ENCODE data around the gene SAMD14.

The SAMD14 gene

GRCh38 chr17:50072925-50073324, 57.0 kb downstream of the SAMD14 start:
- H2BK12ac ChIP-seq (ENCODE audit: low read length in 2 of 2) = no peak overlapping the region
- peak overlapping the region; percentile 49 for H3K27ac ChIP-seq (ENCODE audit: low read length, poor library complexity, severe bottlenecking)
- H3K4me3 ChIP-seq (ENCODE audit: insufficient read depth in 1 of 2, low read depth in 1 of 2, low read length in 2 of 2) = no peak overlapping the region
- H2AK5ac ChIP-seq (ENCODE audit: low read length, severe bottlenecking) = peak overlapping the region; percentile 9
- no peak overlapping the region for H3K9ac ChIP-seq (ENCODE audit: low read length)
- H3K4me2 ChIP-seq (ENCODE audit: low read length, poor library complexity, severe bottlenecking) = no peak overlapping the region
- no peak overlapping the region for H2BK120ac ChIP-seq (ENCODE audit: low read depth, low read length)
- H3K14ac ChIP-seq (ENCODE audit: low read length in 2 of 2) = no peak overlapping the region
- H3K79me1 ChIP-seq (replicated peaks; ENCODE audit: low read length, poor library complexity, severe bottlenecking) = peaks cover 11% of the 10 kb centered on the region
- no peak overlapping the region for H3K18ac ChIP-seq (ENCODE audit: low read depth in 1 of 2, low read length in 2 of 2)
- no peak overlapping the region for H2BK15ac ChIP-seq (ENCODE audit: low read depth, poor library complexity, severe bottlenecking)
- WGBS = 92% methylated on average over 1 of the region's 1 CpG
- no peaks in the 10 kb centered on the region for H3K9me3 ChIP-seq (ENCODE audit: control insufficient read depth, low read length)
- H3K4me1 ChIP-seq (ENCODE audit: control insufficient read depth, insufficient read depth, low read depth, low read length) = peaks cover 42% of the 10 kb centered on the region
- DNase-seq = no peak
- no peak overlapping the region for H4K8ac ChIP-seq (ENCODE audit: low read length)
- H3K27me3 ChIP-seq (ENCODE audit: control insufficient read depth in 1 of 2, insufficient read depth in 1 of 2, low read length in 2 of 2) = no peaks in the 10 kb centered on the region
- peaks cover 80 to 82% of the 10 kb centered on the region in 2 experiments for H3K36me3 ChIP-seq (ENCODE audit: control insufficient read depth in 1 of 2, insufficient read depth in 2 of 2, low read depth in 1 of 2, low read length in 2 of 2)
- no peak overlapping the region for H2BK5ac ChIP-seq (ENCODE audit: low read depth, low read length, poor library complexity, severe bottlenecking)
- no peak overlapping the region for H3K4ac ChIP-seq (ENCODE audit: low read depth in 1 of 2, low read length in 2 of 2)
- H2AFZ ChIP-seq (ENCODE audit: low read depth, low read length) = no peak overlapping the region
- H4K91ac ChIP-seq (ENCODE audit: low read length) = no peak overlapping the region
- no peak overlapping the region for H3K23ac ChIP-seq (ENCODE audit: low read length in 2 of 2)

DNA sequence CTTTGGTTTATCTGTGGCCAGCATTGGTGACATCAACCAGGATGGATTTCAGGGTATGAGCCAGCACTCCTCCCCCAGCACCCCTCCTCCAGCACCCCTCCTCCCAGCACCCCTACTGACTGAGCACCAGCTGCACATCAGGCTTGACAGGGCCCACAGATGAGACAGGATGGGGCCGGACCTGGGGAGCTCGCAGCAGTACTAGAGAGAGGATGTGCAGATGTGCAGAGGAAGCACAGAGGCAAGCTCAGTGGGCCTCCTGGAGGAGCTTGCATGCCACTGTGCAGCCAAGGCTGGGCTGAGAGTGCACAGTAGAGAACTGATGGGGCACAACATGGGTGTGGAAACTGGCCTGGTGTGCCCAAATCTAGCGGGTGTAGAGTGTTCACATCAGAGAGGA, 57.8 kb downstream of the SAMD14 start:
- Histone ChIP-seq H2AK5ac (ENCODE audit: low read length, severe bottlenecking) (no peak overlapping the region), H4K8ac (ENCODE audit: low read length) (no peak overlapping the region), H3K14ac (ENCODE audit: low read length in 2 of 2) (no peak overlapping the region), H2BK5ac (ENCODE audit: low read depth, low read length, poor library complexity, severe bottlenecking) (no peak overlapping the region), H3K18ac (ENCODE audit: low read depth in 1 of 2, low read length in 2 of 2) (peak overlapping the region in 1 of 2 experiments; percentile 30), H2BK120ac (ENCODE audit: low read depth, low read length) (no peak overlapping the region), H3K79me1 (replicated peaks; ENCODE audit: low read length, poor library complexity, severe bottlenecking) (peaks cover 7% of the 10 kb centered on the region), H3K4me2 (ENCODE audit: low read length, poor library complexity, severe bottlenecking) (no peak overlapping the region), H3K9ac (ENCODE audit: low read length) (no peak overlapping the region), H3K27ac (ENCODE audit: low read length, poor library complexity, severe bottlenecking) (no peak overlapping the region), H3K4ac (ENCODE audit: low read depth in 1 of 2, low read length in 2 of 2) (no peak overlapping the region), H3K36me3 (ENCODE audit: control insufficient read depth in 1 of 2, insufficient read depth in 2 of 2, low read depth in 1 of 2, low read length in 2 of 2) (peaks cover 75 to 78% of the 10 kb centered on the region in 2 experiments), H3K4me3 (ENCODE audit: insufficient read depth in 1 of 2, low read depth in 1 of 2, low read length in 2 of 2) (no peak overlapping the region), H2BK12ac (ENCODE audit: low read length in 2 of 2) (no peak overlapping the region), H3K23ac (ENCODE audit: low read length in 2 of 2) (no peak overlapping the region), H3K4me1 (ENCODE audit: control insufficient read depth, insufficient read depth, low read depth, low read length) (peaks cover 39% of the 10 kb centered on the region), H3K9me3 (ENCODE audit: control insufficient read depth, low read length) (no peaks in the 10 kb centered on the region), H2BK15ac (ENCODE audit: low read depth, poor library complexity, severe bottlenecking) (no peak overlapping the region), H2AFZ (ENCODE audit: low read depth, low read length) (no peak overlapping the region), H3K27me3 (ENCODE audit: control insufficient read depth in 1 of 2, insufficient read depth in 1 of 2, low read length in 2 of 2) (no peaks in the 10 kb centered on the region), H4K91ac (ENCODE audit: low read length) (no peak overlapping the region)
- 89% methylated on average over 3 of the region's 3 CpGs for WGBS
- no peak for DNase-seq

GRCh38 chr17:50071692-50072091, 58.3 kb downstream of the SAMD14 start:
- WGBS = 94% methylated on average over 6 of the region's 6 CpGs
- no peak overlapping the region for H2AFZ ChIP-seq (ENCODE audit: low read depth, low read length)
- H3K4me1 ChIP-seq (ENCODE audit: control insufficient read depth, insufficient read depth, low read depth, low read length) = peaks cover 39% of the 10 kb centered on the region
- DNase-seq = no peak
- H3K23ac ChIP-seq (ENCODE audit: low read length in 2 of 2) = no peak overlapping the region
- no peak overlapping the region for H3K4ac ChIP-seq (ENCODE audit: low read depth in 1 of 2, low read length in 2 of 2)
- H3K79me1 ChIP-seq (replicated peaks; ENCODE audit: low read length, poor library complexity, severe bottlenecking) = peaks cover 4% of the 10 kb centered on the region
- H4K8ac ChIP-seq (ENCODE audit: low read length) = no peak overlapping the region
- no peak overlapping the region for H2BK15ac ChIP-seq (ENCODE audit: low read depth, poor library complexity, severe bottlenecking)
- H2BK120ac ChIP-seq (ENCODE audit: low read depth, low read length) = no peak overlapping the region
- H3K4me2 ChIP-seq (ENCODE audit: low read length, poor library complexity, severe bottlenecking) = no peak overlapping the region
- H3K36me3 ChIP-seq (ENCODE audit: control insufficient read depth in 1 of 2, insufficient read depth in 2 of 2, low read depth in 1 of 2, low read length in 2 of 2) = peaks cover 70 to 78% of the 10 kb centered on the region in 2 experiments
- no peak overlapping the region for H3K18ac ChIP-seq (ENCODE audit: low read depth in 1 of 2, low read length in 2 of 2)
- H3K4me3 ChIP-seq (ENCODE audit: insufficient read depth in 1 of 2, low read depth in 1 of 2, low read length in 2 of 2) = no peak overlapping the region
- H2AK5ac ChIP-seq (ENCODE audit: low read length, severe bottlenecking) = no peak overlapping the region
- peak overlapping the region; percentile 9 for H3K27ac ChIP-seq (ENCODE audit: low read length, poor library complexity, severe bottlenecking)
- no peak overlapping the region for H4K91ac ChIP-seq (ENCODE audit: low read length)
- H3K9me3 ChIP-seq (ENCODE audit: control insufficient read depth, low read length) = no peaks in the 10 kb centered on the region
- H2BK5ac ChIP-seq (ENCODE audit: low read depth, low read length, poor library complexity, severe bottlenecking) = no peak overlapping the region
- H3K14ac ChIP-seq (ENCODE audit: low read length in 2 of 2) = no peak overlapping the region
- H3K9ac ChIP-seq (ENCODE audit: low read length) = no peak overlapping the region
- no peak overlapping the region for H2BK12ac ChIP-seq (ENCODE audit: low read length in 2 of 2)
- no peaks in the 10 kb centered on the region for H3K27me3 ChIP-seq (ENCODE audit: control insufficient read depth in 1 of 2, insufficient read depth in 1 of 2, low read length in 2 of 2)

- WGBS = 98% methylated on average over 16 of the region's 16 CpGs
- H2AK5ac ChIP-seq (ENCODE audit: low read length, severe bottlenecking) = peak overlapping the region; percentile 27
- no peak overlapping the region for H3K4me2 ChIP-seq (ENCODE audit: low read length, poor library complexity, severe bottlenecking)
- peaks cover 42% of the 10 kb centered on the region for H3K4me1 ChIP-seq (ENCODE audit: control insufficient read depth, insufficient read depth, low read depth, low read length)
- H3K79me1 ChIP-seq (replicated peaks; ENCODE audit: low read length, poor library complexity, severe bottlenecking) = peaks cover 4% of the 10 kb centered on the region
- peaks cover 67 to 75% of the 10 kb centered on the region in 2 experiments for H3K36me3 ChIP-seq (ENCODE audit: control insufficient read depth in 1 of 2, insufficient read depth in 2 of 2, low read depth in 1 of 2, low read length in 2 of 2)
- H2AFZ ChIP-seq (ENCODE audit: low read depth, low read length) = no peak overlapping the region
- no peak overlapping the region for H4K91ac ChIP-seq (ENCODE audit: low read length)
- H3K4me3 ChIP-seq (ENCODE audit: insufficient read depth in 1 of 2, low read depth in 1 of 2, low read length in 2 of 2) = no peak overlapping the region
- H3K23ac ChIP-seq (ENCODE audit: low read length in 2 of 2) = peak overlapping the region in 1 of 2 experiments; percentile 1
- no peak overlapping the region for H3K4ac ChIP-seq (ENCODE audit: low read depth in 1 of 2, low read length in 2 of 2)
- H3K27me3 ChIP-seq (ENCODE audit: control insufficient read depth in 1 of 2, insufficient read depth in 1 of 2, low read length in 2 of 2) = no peaks in the 10 kb centered on the region
- no peak overlapping the region for H2BK120ac ChIP-seq (ENCODE audit: low read depth, low read length)
- H2BK12ac ChIP-seq (ENCODE audit: low read length in 2 of 2) = no peak overlapping the region
- H3K9me3 ChIP-seq (ENCODE audit: control insufficient read depth, low read length) = no peaks in the 10 kb centered on the region
- peak overlapping the region in 1 of 2 experiments; percentile 42 for H3K18ac ChIP-seq (ENCODE audit: low read depth in 1 of 2, low read length in 2 of 2)
- H4K8ac ChIP-seq (ENCODE audit: low read length) = no peak overlapping the region
- peak overlapping the region; percentile 12 for H3K27ac ChIP-seq (ENCODE audit: low read length, poor library complexity, severe bottlenecking)
- no peak overlapping the region for H3K14ac ChIP-seq (ENCODE audit: low read length in 2 of 2)
- no peak for DNase-seq
- no peak overlapping the region for H2BK5ac ChIP-seq (ENCODE audit: low read depth, low read length, poor library complexity, severe bottlenecking)
- H2BK15ac ChIP-seq (ENCODE audit: low read depth, poor library complexity, severe bottlenecking) = peak overlapping the region; percentile 3
- no peak overlapping the region for H3K9ac ChIP-seq (ENCODE audit: low read length)
These were observed 58.9 kb downstream of the SAMD14 start for GRCh38 chr17:50070908-50071680.

Data from mesenchymal stem cell (in vitro differentiated cells and primary cell).